Measurements from ENCODE around the gene TRPM8.

GRCh38 chr2:233960203-233960602, 43.0 kb downstream of the TRPM8 start:
- TF ChIP-seq CTCF (IDR thresholded peaks at IDR 0.05) (no peak), POLR2A (IDR thresholded peaks at IDR 0.05) (no peak)

Data from testis (tissue), 2 donors.